HepG2 (cell line): Measurements from ENCODE around the gene RNASE4.

Experiments used
- MIXL1 ChIP-seq: IDR thresholded peaks from 2 replicates; pipeline ENCODE4 v1.6.1; 2016
- MYC ChIP-seq: sonication (generic); formaldehyde crosslinking; IDR thresholded peaks from 2 replicates; pipeline ENCODE4 v1.9.0; 2021; ENCODE audit warnings: missing genetic modification reagents, borderline replicate concordance
- SNAI1 ChIP-seq: sonication (generic); formaldehyde crosslinking; IDR thresholded peaks from 2 replicates; pipeline ENCODE4 v1.5.0; 2020; ENCODE audit warnings: mild to moderate bottlenecking, missing genetic modification reagents, borderline replicate concordance
- STAT5B ChIP-seq: sonication (generic); formaldehyde crosslinking; IDR thresholded peaks from 2 replicates; pipeline ENCODE4 v1.4.0; 2020; ENCODE audit warnings: missing genetic modification reagents
- ZZZ3 ChIP-seq: sonication (generic); formaldehyde crosslinking; IDR thresholded peaks from 2 replicates; pipeline ENCODE4 v1.4.0; 2020; ENCODE audit warnings: missing genetic modification reagents, mild to moderate bottlenecking, borderline replicate concordance

DNA sequence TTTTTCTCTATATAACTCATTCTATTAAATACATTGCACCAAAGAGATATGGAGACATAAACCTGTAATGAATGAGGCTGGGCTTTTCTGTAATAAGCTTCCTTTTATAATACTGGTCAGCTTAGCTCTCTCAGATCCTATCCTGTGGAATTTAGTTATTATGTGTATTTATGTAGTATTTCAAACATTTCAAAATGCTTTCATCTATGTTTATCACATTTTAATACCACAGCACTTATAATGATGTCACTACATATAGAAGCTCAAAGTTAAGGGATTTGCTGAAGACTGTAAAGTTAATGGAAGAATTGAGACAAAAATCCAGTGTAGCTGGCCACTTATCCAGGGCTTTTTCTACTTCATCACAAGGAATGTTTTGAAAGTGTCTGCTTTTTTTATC is 15.6 kb downstream of the RNASE4 start:
- TF ChIP-seq MIXL1 (CRISPR knock-in tag) (no peak), ZZZ3 (CRISPR knock-in tag) (no peak), SNAI1 (CRISPR knock-in tag) (no peak), STAT5B (CRISPR knock-in tag) (no peak), MYC (CRISPR knock-in tag) (no peak)
